Coronary artery (tissue), 2 donors: ENCODE data around the gene OR2T6.

Experiments
- DNase-seq: peaks from one replicate; pipeline ENCODE4 v3.0.0-alpha.2; 2017; ENCODE audit warnings: low spot score
- H3K27ac ChIP-seq, 2 donors: fragments of 200-600 bp; sonication (generic); one replicate each; pipeline ENCODE4 v1.5.1; 2016 to 2019
- H3K4me3 ChIP-seq: fragments of 200-600 bp; sonication (generic); 2 replicates; pipeline ENCODE4 v1.5.1; 2016; ENCODE audit warnings: mild to moderate bottlenecking, moderate library complexity
- CTCF ChIP-seq: fragments of 200-600 bp; sonication (generic); IDR thresholded peaks from one replicate; pipeline ENCODE4 v1.5.1; 2019; ENCODE audit warnings: antibody characterized with exemption

The OR2T6 gene

GRCh38 chr1:248373761-248374160 is 1.8 kb upstream of the OR2T6 start:
- TF ChIP-seq CTCF: no peak
- no peak overlapping the region for H3K27ac ChIP-seq

GRCh38 chr1:248376916-248377315 is 1.4 kb downstream of the OR2T6 start:
- no peak overlapping the region for H3K4me3 ChIP-seq
- no peak for DNase-seq
- TF ChIP-seq CTCF: no peak
- no peak overlapping the region for H3K27ac ChIP-seq

More at GRCh38 chr1:248373761-248374160, 1.8 kb upstream of the OR2T6 start:
- H3K4me3 ChIP-seq: no peak overlapping the region
- no peak for DNase-seq

GRCh38 chr1:248380854-248381253 is 5.3 kb downstream of the OR2T6 start:
- no peak for TF ChIP-seq CTCF

GRCh38 chr1:248388426-248388825 is 12.9 kb downstream of the OR2T6 start:
- Histone ChIP-seq H3K27ac (no peak overlapping the region), H3K4me3 (no peak overlapping the region)
- no peak for DNase-seq
- TF ChIP-seq CTCF: no peak

More at GRCh38 chr1:248380854-248381253, 5.3 kb downstream of the OR2T6 start:
- Histone ChIP-seq H3K27ac (no peak overlapping the region), H3K4me3 (no peak overlapping the region)
- DNase-seq: no peak

GRCh38 chr1:248393050-248393449 is 17.5 kb downstream of the OR2T6 start:
- H3K27ac ChIP-seq: no peak overlapping the region
- no peak overlapping the region for H3K4me3 ChIP-seq
- TF ChIP-seq CTCF: no peak
- DNase-seq: no peak

- Histone ChIP-seq H3K27ac (no peak within 1 kb of the TSS), H3K4me3 (no peak within 1 kb of the TSS)
- TF ChIP-seq CTCF: no peak
- no peak for DNase-seq
Observed at GRCh38 chr1:248402748-248403147, 27.2 kb downstream of the OR2T6 start, which contains the start of gene OR2T1. Gene OR2T1 (plus strand): TSS chr1:248403048. CDS start chr1:248406148, 3,100 bp downstream.

- Histone ChIP-seq H3K27ac (no peak overlapping the region), H3K4me3 (no peak overlapping the region)
- DNase-seq: no peak
- no peak for TF ChIP-seq CTCF
Observed at GRCh38 chr1:248404024-248404423, 28.5 kb downstream of the OR2T6 start.
